A549 (cell line): ENCODE results near the gene HAS3. TPM values are rescaled to one million over a fixed set of nuclear protein-coding genes. Genes with fewer than 3 reads are reported as not detected.
A peak's percentile ranks its signal among the peaks of the same experiment; 100 is the strongest.

Experiments
- ATAC-seq, 2 experiments: fragments of 200-7000 bp in 1 of 2; fragments of >200 bp in 1 of 2; cut with Nextera tagmentation in 1 of 2; cut with Tn5 transposase in 1 of 2; 3 replicates each; pipeline versions ENCODE4 v1.8.0 to v1.9.1; 2018 to 2020; ENCODE audit warnings: mild to moderate bottlenecking in 1 of 2, moderate library complexity in 1 of 2
- CTCF ChIA-PET: fragments of 300-600 bp; sonication (Branson Sonifier 250); formaldehyde crosslinking; extraction: SDS; loops from one replicate; lab custom pipeline; 2021; ENCODE audit warnings: antibody characterized with exemption, inconsistent platforms; lab: Yijun Ruan, JAX
- POLR2A ChIA-PET: fragments of 350-600 bp; formaldehyde crosslinking; extraction: SDS; loops from one replicate; lab custom pipeline; 2021; ENCODE audit warnings: antibody characterized with exemption, inconsistent platforms; lab: Yijun Ruan, JAX
- DNase-seq, 2 experiments: peaks; one replicate each; pipeline versions ENCODE4 v3.0.0 to v3.0.0-alpha.2; 2011 to 2016; ENCODE audit warnings: low read depth in 1 of 2, low spot score in 1 of 2
- FAIRE-seq: peaks from 2 replicates; lab custom pipeline; 2011; peaks lifted over from hg19 to GRCh38; lab: Jason Lieb, UNC
- H3K27ac ChIP-seq, 2 experiments: fragments of >200 bp; sonication (Bioruptor Twin); formaldehyde crosslinking; 3 replicates each; pipeline ENCODE4 v1.5.1; 2016 to 2017
- H3K4me1 ChIP-seq: fragments of >200 bp; sonication (Bioruptor Twin); formaldehyde crosslinking; 3 replicates; pipeline ENCODE4 v1.6.1; 2016
- H3K4me2 ChIP-seq: fragments of >200 bp; sonication (Bioruptor Twin); formaldehyde crosslinking; 3 replicates; pipeline ENCODE4 v1.6.1; 2016
- H3K4me3 ChIP-seq: fragments of >200 bp; sonication (Bioruptor Twin); formaldehyde crosslinking; 3 replicates; pipeline ENCODE4 v1.5.1; 2016
- H3K9me3 ChIP-seq: fragments of >200 bp; sonication (Bioruptor Twin); formaldehyde crosslinking; 3 replicates; pipeline ENCODE4 v1.6.1; 2016
- BCL3 ChIP-seq: fragments of >200 bp; sonication (Bioruptor Twin); formaldehyde crosslinking; IDR thresholded peaks from 3 replicates; pipeline ENCODE4 v1.6.1; 2016
- CEBPB ChIP-seq, 2 experiments: fragments of >200 bp in 1 of 2; sonication (Bioruptor Twin) in 1 of 2; formaldehyde crosslinking in 1 of 2; IDR thresholded peaks; 2 replicates each; pipeline ENCODE4 v1.6.1; 2012 to 2016
- CHD2 ChIP-seq: fragments of 150-350 bp; IDR thresholded peaks from 2 replicates; pipeline ENCODE4 v1.6.1; 2014; ENCODE audit warnings: low read length; ENCODE audit not compliant: partially characterized antibody
- CHD4 ChIP-seq: fragments of 200-600 bp; sonication (generic); IDR thresholded peaks from 2 replicates; pipeline ENCODE4 v1.6.1; 2016; ENCODE audit warnings: antibody characterized with exemption, mild to moderate bottlenecking, borderline replicate concordance
- E2F6 ChIP-seq: IDR thresholded peaks from 2 replicates; pipeline ENCODE4 v1.6.1; 2012; ENCODE audit warnings: low read depth, borderline replicate concordance
- EHF ChIP-seq: fragments of 250-450 bp; sonication (Bioruptor Pico); IDR thresholded peaks from 2 replicates; pipeline ENCODE4 v1.5.0; 2020; ENCODE audit warnings: mild to moderate bottlenecking
- EP300 ChIP-seq, 2 experiments: fragments of >200 bp; sonication (Bioruptor Twin); formaldehyde crosslinking; IDR thresholded peaks; 2 replicates in 1 of 2; 3 replicates in 1 of 2; pipeline ENCODE4 v1.6.1; 2016 to 2017
- ESRRA ChIP-seq: fragments of 150-350 bp; IDR thresholded peaks from 2 replicates; pipeline ENCODE4 v1.6.1; 2014; ENCODE audit warnings: mild to moderate bottlenecking, low read length, borderline replicate concordance
- FOSL2 ChIP-seq, 2 experiments: fragments of 450-650 bp in 1 of 2; fragments of >200 bp in 1 of 2; sonication (Bioruptor Twin) in 1 of 2; formaldehyde crosslinking; IDR thresholded peaks; 2 replicates each; pipeline versions ENCODE4 v1.5.0 to v1.6.1; 2016 to 2020; ENCODE audit warnings: mild to moderate bottlenecking in 1 of 2, moderate library complexity in 1 of 2
- FOXS1 ChIP-seq: fragments of 250-450 bp; sonication (Bioruptor Pico); IDR thresholded peaks from 2 replicates; pipeline ENCODE4 v1.5.0; 2020; ENCODE audit warnings: mild to moderate bottlenecking, moderate library complexity
- GATA3 ChIP-seq: IDR thresholded peaks from 2 replicates; pipeline ENCODE4 v1.6.1; 2012; ENCODE audit warnings: borderline replicate concordance
- HES2 ChIP-seq: fragments of >200 bp; sonication (Bioruptor Twin); formaldehyde crosslinking; IDR thresholded peaks from 2 replicates; pipeline ENCODE4 v1.6.1; 2016
- JUN ChIP-seq, 2 experiments: fragments of >200 bp; sonication (Bioruptor Twin); formaldehyde crosslinking; IDR thresholded peaks; 2 replicates in 1 of 2; 3 replicates in 1 of 2; pipeline ENCODE4 v1.6.1; 2016 to 2017
- JUNB ChIP-seq: fragments of >200 bp; sonication (Bioruptor Twin); formaldehyde crosslinking; IDR thresholded peaks from 2 replicates; pipeline ENCODE4 v1.6.1; 2016
- KDM1A ChIP-seq: fragments of 200-600 bp; sonication (generic); IDR thresholded peaks from 2 replicates; pipeline ENCODE4 v1.6.1; 2016; ENCODE audit warnings: low read depth, mild to moderate bottlenecking
- KDM5A ChIP-seq: fragments of 200-600 bp; sonication (generic); IDR thresholded peaks from 2 replicates; pipeline ENCODE4 v1.6.1; 2016; ENCODE audit warnings: antibody characterized with exemption, mild to moderate bottlenecking
- MAX ChIP-seq: IDR thresholded peaks from 2 replicates; pipeline ENCODE4 v1.6.1; 2012
- PBX3 ChIP-seq: IDR thresholded peaks from 2 replicates; pipeline ENCODE4 v1.6.1; 2012
- RAD21 ChIP-seq, 2 experiments: fragments of >200 bp in 1 of 2; sonication (Bioruptor Twin) in 1 of 2; formaldehyde crosslinking in 1 of 2; IDR thresholded peaks in 1 of 2; conservative IDR thresholded peaks in 1 of 2; 2 replicates in 1 of 2; 3 replicates in 1 of 2; pipeline ENCODE4 v1.6.1; 2012 to 2018; ENCODE audit warnings: inconsistent platforms in 1 of 2
- RARB ChIP-seq: fragments of 250-450 bp; sonication (Bioruptor Pico); IDR thresholded peaks from 2 replicates; pipeline ENCODE4 v1.8.0; 2021; ENCODE audit warnings: mild to moderate bottlenecking, moderate library complexity
- RCOR1 ChIP-seq: fragments of 150-350 bp; IDR thresholded peaks from 2 replicates; pipeline ENCODE4 v1.6.1; 2014; ENCODE audit warnings: antibody characterized with exemption, low read length, low read depth
- RNF2 ChIP-seq: fragments of 200-600 bp; sonication (generic); IDR thresholded peaks from 2 replicates; pipeline ENCODE4 v1.6.1; 2016; ENCODE audit warnings: low read depth, mild to moderate bottlenecking, antibody characterized with exemption, moderate library complexity, borderline replicate concordance
- SMC3 ChIP-seq: fragments of >200 bp; sonication (Bioruptor Twin); formaldehyde crosslinking; IDR thresholded peaks from 3 replicates; pipeline ENCODE4 v1.6.1; 2018; ENCODE audit warnings: inconsistent platforms
- WGBS: methylation state at CpG from one replicate; pipeline ENCODE4 v1.1.6; 2017; ENCODE audit errors: missing lambda C conversion rate; 5-methylcytosine and 5-hydroxymethylcytosine counted together
- polyA plus RNA-seq, 4 experiments: library from polyadenylated mRNA; depleted of rRNA in 3 of 4; stranded (reverse); fragments of >200 nt; fragmentation: RNase III in 1 of 4; extraction: RNeasy Plus Mini Kit Qiagen cat#74134 plus additional on column Dnase treatment in 1 of 4; gene quantifications; 2 replicates in 3 of 4; 3 replicates in 1 of 4; pipeline ENCODE4 v1.2.3, GENCODE V29; 2011 to 2017

HAS3 gene
- polyA plus RNA-seq, 2 of the 4 experiments (the other 2 are of a cell fraction) = 9.1 to 12.4 TPM

GRCh38 chr16:69071036-69071435, 34.4 kb upstream of the HAS3 start:
- CTCF ChIA-PET = interaction anchor here (0.8 to 1.7 kb wide), 2 partner anchors 13 to 34 kb away, joined by 3 to 4 read pairs; partner anchors contain the start of gene HAS3
- H3K27ac ChIP-seq = peak overlapping the region; percentile 66 to 89; a peak in 4 of 6 replicates
- POLR2A ChIA-PET = no interaction called here
- no peak for TF ChIP-seq CHD2
- no peak for TF ChIP-seq ESRRA
- no peak for TF ChIP-seq EHF
- WGBS = 83% methylated on average over 3 of the region's 3 CpGs
- H3K4me1 ChIP-seq = peaks cover 47% of the 10 kb centered on the region
- DNase-seq (no peak), FAIRE-seq (no peak), ATAC-seq (no peak)
- H3K4me3 ChIP-seq = no peak overlapping the region
- no peaks in the 10 kb centered on the region for H3K9me3 ChIP-seq
- H3K4me2 ChIP-seq = no peak overlapping the region

- Histone ChIP-seq H3K4me2 (peak overlapping the region; percentile 82), H3K27ac (peak overlapping the region; percentile 89), H3K9me3 (no peaks in the 10 kb centered on the region), H3K4me3 (no peak overlapping the region), H3K4me1 (peaks cover 60% of the 10 kb centered on the region)
- DNase-seq = no peak
- TF ChIP-seq E2F6 = no peak
- ChIA-PET POLR2A (interaction anchor here (1.6 to 1.7 kb wide), 2 partner anchors 15 to 33 kb away, joined by 8 to 9 read pairs; no protein-coding TSS in a partner anchor), CTCF (interaction anchor here (0.6 to 2.2 kb wide), 16 partner anchors 9 to 96 kb away, joined by 3 to 18 read pairs (median 5); partner anchors contain the start of gene HAS3)
- ATAC-seq = no peak; a peak in 1 of 6 replicates
- FAIRE-seq = no peak
- whole genome bisulfite sequencing = 63% methylated on average over 2 of the region's 2 CpGs
Measured at GRCh38 chr16:69072640-69072974, 32.8 kb upstream of the HAS3 start.

GRCh38 chr16:69073181-69073702, 32.2 kb upstream of the HAS3 start:
- peak overlapping the region; percentile 82 for H3K4me2 ChIP-seq
- H3K4me1 ChIP-seq = peaks cover 66% of the 10 kb centered on the region
- DNase-seq = peak; percentile 64 to 87
- WGBS = 2% methylated on average over 10 of the region's 10 CpGs
- H3K9me3 ChIP-seq = no peaks in the 10 kb centered on the region
- no peak for FAIRE-seq
- ATAC-seq = peak; percentile 94 to 96
- no peak for TF ChIP-seq KDM5A
- TF ChIP-seq BCL3 = peak; percentile 87; the same call in 2 of the 3 replicates
- TF ChIP-seq RCOR1 = no peak
- TF ChIP-seq FOSL2 (IDR thresholded peaks at IDR 0.05) = peak; percentile 96
- peak; percentile 97 for TF ChIP-seq FOSL2 (CRISPR knock-in tag; IDR thresholded peaks at IDR 0.05)
- TF ChIP-seq KDM1A = no peak
- TF ChIP-seq RAD21 (conservative IDR thresholded peaks at IDR 0.05 in 1 of 2, IDR thresholded peaks at IDR 0.05 in 1 of 2) = peak; percentile 25 to 63; a peak in 4 of 5 replicates
- TF ChIP-seq SMC3 = peak; percentile 40
- peak; percentile 84 to 93; a peak in 4 of 5 replicates for TF ChIP-seq JUN (IDR thresholded peaks at IDR 0.05)
- TF ChIP-seq FOXS1 = no peak
- TF ChIP-seq JUNB = peak; percentile 92
- 0 out of 2 replicates have a peak, but pooled peaks have one; percentile 18 for TF ChIP-seq HES2
- TF ChIP-seq MAX = peak; percentile 94
- TF ChIP-seq E2F6 = peak; percentile 66; the same call in 1 of the 2 replicates
- TF ChIP-seq PBX3 = peak; percentile 67
- no peak for TF ChIP-seq RNF2
- TF ChIP-seq CEBPB (IDR thresholded peaks at IDR 0.05) = peak; percentile 88 to 96
- TF ChIP-seq EP300 (IDR thresholded peaks at IDR 0.05) = peak; percentile 80 to 89; a peak in 3 of 5 replicates
- no peak for TF ChIP-seq CHD4
- peak; percentile 92 for TF ChIP-seq GATA3
- no peak for TF ChIP-seq RARB (CRISPR knock-in tag)
- TF ChIP-seq, all 56 proteins: peak for 13
- ChIA-PET CTCF (interaction anchor here (0.6 to 2.2 kb wide), 16 partner anchors 8 to 170 kb away, joined by 3 to 18 read pairs (median 5); partner anchors contain the start of gene HAS3), POLR2A (interaction anchor here (1.6 to 1.7 kb wide), 2 partner anchors 15 to 33 kb away, joined by 8 to 9 read pairs; no protein-coding TSS in a partner anchor)
- 0 out of 3 replicates have a peak overlapping the region, but pooled peaks have one; percentile 1 for H3K4me3 ChIP-seq
- H3K27ac ChIP-seq = peak overlapping the region; percentile 89
